ENCODE results near the gene NDST1.

Gene NDST1

GRCh38 chr5:150530423-150530822 is 22.5 kb downstream of the NDST1 start:
- no peak overlapping the region for H3K27ac ChIP-seq

GRCh38 chr5:150530951-150531588 is 23.1 kb downstream of the NDST1 start:
- Histone ChIP-seq H3K4me3 (ENCODE audit: low read depth, low read length) (no peak overlapping the region), H3K27ac (no peak overlapping the region), H3K27me3 (replicated peaks) (no peaks in the 10 kb centered on the region), H3K36me3 (replicated peaks) (peaks cover 51% of the 10 kb centered on the region)
- in situ Hi-C loops (cut with HindIII; ENCODE audit: low pct_ligation_motif_present, low sequenced_read_pairs) = no loop called here
- no peak for DNase-seq
- TF ChIP-seq, protein P1, sequence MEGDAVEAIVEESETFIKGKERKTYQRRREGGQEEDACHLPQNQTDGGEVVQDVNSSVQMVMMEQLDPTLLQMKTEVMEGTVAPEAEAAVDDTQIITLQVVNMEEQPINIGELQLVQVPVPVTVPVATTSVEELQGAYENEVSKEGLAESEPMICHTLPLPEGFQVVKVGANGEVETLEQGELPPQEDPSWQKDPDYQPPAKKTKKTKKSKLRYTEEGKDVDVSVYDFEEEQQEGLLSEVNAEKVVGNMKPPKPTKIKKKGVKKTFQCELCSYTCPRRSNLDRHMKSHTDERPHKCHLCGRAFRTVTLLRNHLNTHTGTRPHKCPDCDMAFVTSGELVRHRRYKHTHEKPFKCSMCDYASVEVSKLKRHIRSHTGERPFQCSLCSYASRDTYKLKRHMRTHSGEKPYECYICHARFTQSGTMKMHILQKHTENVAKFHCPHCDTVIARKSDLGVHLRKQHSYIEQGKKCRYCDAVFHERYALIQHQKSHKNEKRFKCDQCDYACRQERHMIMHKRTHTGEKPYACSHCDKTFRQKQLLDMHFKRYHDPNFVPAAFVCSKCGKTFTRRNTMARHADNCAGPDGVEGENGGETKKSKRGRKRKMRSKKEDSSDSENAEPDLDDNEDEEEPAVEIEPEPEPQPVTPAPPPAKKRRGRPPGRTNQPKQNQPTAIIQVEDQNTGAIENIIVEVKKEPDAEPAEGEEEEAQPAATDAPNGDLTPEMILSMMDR (IDR thresholded peaks at IDR 0.05; ENCODE audit: low read depth, low read length, missing control alignments) = no peak

More at GRCh38 chr5:150530423-150530822, 22.5 kb downstream of the NDST1 start:
- H3K36me3 ChIP-seq (replicated peaks) = peaks cover 47% of the 10 kb centered on the region
- TF ChIP-seq, protein P1 (IDR thresholded peaks at IDR 0.05; ENCODE audit: low read depth, low read length, missing control alignments) = no peak
- DNase-seq = no peak
- H3K27me3 ChIP-seq (replicated peaks) = no peaks in the 10 kb centered on the region
- in situ Hi-C loops (cut with HindIII; ENCODE audit: low pct_ligation_motif_present, low sequenced_read_pairs) = no loop called here
- H3K4me3 ChIP-seq (ENCODE audit: low read depth, low read length) = no peak overlapping the region

DNA sequence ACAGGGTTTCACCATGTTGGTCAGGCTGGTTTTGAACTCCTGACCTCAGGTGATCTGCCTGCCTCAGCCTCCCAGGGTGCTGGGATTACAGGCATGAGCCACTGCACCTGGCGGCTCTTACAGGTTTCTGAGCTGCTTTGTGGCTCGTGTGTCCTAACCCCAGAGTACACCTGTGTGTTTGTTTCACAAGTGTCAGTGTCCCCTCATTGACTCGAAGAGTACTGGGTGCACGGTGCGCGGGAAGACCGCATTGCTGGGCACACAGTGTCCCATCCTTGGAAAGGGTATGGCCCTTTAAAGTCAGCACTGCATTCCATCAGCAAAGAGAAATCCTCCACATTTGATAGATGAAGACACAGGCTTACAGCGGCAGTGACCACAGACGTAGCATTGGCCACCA is 23.8 kb downstream of the NDST1 start:
- DNase-seq = no peak
- in situ Hi-C loops (cut with HindIII; ENCODE audit: low pct_ligation_motif_present, low sequenced_read_pairs) = no loop called here
- no peak overlapping the region for H3K4me3 ChIP-seq (ENCODE audit: low read depth, low read length)
- peaks cover 53% of the 10 kb centered on the region for H3K36me3 ChIP-seq (replicated peaks)
- H3K27me3 ChIP-seq (replicated peaks) = no peaks in the 10 kb centered on the region
- TF ChIP-seq, protein P1 (IDR thresholded peaks at IDR 0.05; ENCODE audit: low read depth, low read length, missing control alignments) = no peak
- no peak overlapping the region for H3K27ac ChIP-seq

DNA sequence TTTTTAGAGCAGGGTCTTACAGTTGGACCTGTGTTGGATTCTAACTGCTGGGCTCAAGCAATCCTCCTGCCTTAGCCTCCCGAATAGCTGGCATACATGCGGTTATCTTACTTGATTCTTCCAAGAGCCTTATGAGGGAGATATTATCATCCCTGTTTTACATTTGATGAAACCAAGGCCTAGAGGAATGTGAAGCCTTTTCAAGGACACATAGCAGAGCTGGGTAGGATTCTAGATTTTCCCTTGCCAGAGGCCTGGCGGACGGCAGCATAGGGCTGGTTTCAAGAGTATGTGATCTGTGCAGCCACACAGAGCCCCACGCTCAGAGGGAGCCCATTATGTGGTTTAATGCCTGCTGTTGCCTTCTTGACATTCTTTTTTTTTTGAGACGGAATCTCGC is 24.2 kb downstream of the NDST1 start:
- TF ChIP-seq, protein P1 (IDR thresholded peaks at IDR 0.05; ENCODE audit: low read depth, low read length, missing control alignments) = no peak
- no peaks in the 10 kb centered on the region for H3K27me3 ChIP-seq (replicated peaks)
- DNase-seq = no peak
- H3K27ac ChIP-seq = no peak overlapping the region
- H3K4me3 ChIP-seq (ENCODE audit: low read depth, low read length) = no peak overlapping the region
- in situ Hi-C loops (cut with HindIII; ENCODE audit: low pct_ligation_motif_present, low sequenced_read_pairs) = no loop called here
- peaks cover 53% of the 10 kb centered on the region for H3K36me3 ChIP-seq (replicated peaks)

DNA sequence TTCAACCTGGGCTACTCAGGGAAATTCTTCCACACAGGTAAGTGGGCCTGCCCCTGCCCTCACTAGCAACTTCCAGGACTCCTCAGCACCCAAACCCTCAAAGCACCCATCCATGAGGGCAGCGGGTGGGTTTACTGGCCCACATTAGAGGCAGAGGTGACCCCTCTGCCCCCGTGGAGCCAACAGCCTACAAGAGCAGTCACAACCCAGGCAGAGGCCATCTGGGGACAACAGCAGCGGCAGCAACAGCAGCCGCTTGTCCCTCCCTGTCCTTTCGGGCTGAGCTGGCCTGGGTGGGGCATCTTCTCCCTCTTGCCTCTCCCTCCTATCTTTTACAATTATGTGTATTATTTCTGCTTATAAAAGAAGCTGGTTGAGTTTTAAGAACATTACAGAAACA is 25.1 kb downstream of the NDST1 start:
- H3K36me3 ChIP-seq (replicated peaks) = peaks cover 52% of the 10 kb centered on the region
- in situ Hi-C loops (cut with HindIII; ENCODE audit: low pct_ligation_motif_present, low sequenced_read_pairs) = no loop called here

More for the DNA sequence above, 25.1 kb downstream of the NDST1 start:
- H3K27me3 ChIP-seq (replicated peaks) = no peaks in the 10 kb centered on the region
- H3K4me3 ChIP-seq (ENCODE audit: low read depth, low read length) = no peak overlapping the region
- TF ChIP-seq, protein P1 (IDR thresholded peaks at IDR 0.05; ENCODE audit: low read depth, low read length, missing control alignments) = no peak
- H3K27ac ChIP-seq = no peak overlapping the region
- no peak for DNase-seq

Data from brain microvascular endothelial cell (primary cell).